ENCODE results near the gene TMEM72. TPM values are rescaled to one million over a fixed set of nuclear protein-coding genes. Genes with fewer than 3 reads are reported as not detected.

TMEM72 gene
- total and polyA plus RNA-seq, 3 donors from 2014 or later: 1.5 to 8.7 (median 3.0) TPM

DNA sequence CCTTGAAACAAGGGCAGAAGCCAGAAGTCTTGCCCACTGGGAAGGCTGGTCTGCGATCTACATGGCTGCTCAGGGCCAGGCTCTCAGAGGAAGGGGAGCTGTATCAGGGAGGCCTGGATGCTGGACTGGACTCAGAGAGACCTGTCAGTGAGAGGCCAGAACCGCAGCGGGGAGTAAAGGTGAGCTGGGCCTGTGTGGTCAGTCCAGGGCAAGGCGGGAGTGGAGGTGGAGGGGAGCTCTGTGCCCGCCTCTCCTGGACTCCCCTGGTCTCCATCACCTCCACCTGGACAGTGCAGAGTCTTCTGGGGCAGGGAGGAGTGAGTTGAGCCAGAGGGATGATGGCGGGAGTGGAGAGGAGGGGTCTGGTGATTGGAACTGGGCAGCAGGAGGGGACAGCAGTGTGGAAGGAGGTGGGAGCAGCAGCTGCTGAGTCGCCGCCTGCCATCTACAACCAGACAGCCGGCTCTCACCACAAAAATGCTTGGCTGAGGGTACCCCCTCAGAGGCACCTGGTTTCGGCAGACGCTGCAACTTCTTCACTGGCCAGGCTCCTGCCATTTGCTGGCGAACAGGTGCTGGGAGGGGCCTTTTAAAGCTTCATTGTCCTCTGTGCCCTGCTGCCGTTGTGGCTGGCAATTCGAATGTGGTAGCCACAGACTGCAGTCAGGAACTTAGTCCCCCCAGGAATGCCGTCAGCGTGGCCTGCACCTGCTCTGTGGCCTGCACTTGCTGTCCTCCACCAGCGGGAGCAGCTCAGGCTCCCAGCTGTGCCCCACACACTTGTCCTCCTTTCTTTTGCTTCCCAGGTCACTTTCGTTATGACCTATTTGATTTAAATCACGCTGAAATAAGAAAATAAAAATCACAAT, 52.0 kb downstream of the TMEM72 start:
- peaks cover 43% of the 10 kb centered on the region for H3K4me1 ChIP-seq
- DNase-seq: no peak
- WGBS, 2 donors: 84 to 88% methylated on average over 19 of the region's 19 CpGs
- no peaks in the 10 kb centered on the region for H3K27me3 ChIP-seq
- no peak for TF ChIP-seq POLR2A (IDR thresholded peaks at IDR 0.05)
- no peak overlapping the region for H3K4me3 ChIP-seq
- peak overlapping the region; percentile 66 to 81 for H3K27ac ChIP-seq
- H3K36me3 ChIP-seq (ENCODE audit: low read depth, missing control alignments): no peaks in the 10 kb centered on the region
- no peaks in the 10 kb centered on the region for H3K9me3 ChIP-seq
- intact Hi-C loops (cut with DNase I; ENCODE audit: low total_unique reads): no loop called here

DNA sequence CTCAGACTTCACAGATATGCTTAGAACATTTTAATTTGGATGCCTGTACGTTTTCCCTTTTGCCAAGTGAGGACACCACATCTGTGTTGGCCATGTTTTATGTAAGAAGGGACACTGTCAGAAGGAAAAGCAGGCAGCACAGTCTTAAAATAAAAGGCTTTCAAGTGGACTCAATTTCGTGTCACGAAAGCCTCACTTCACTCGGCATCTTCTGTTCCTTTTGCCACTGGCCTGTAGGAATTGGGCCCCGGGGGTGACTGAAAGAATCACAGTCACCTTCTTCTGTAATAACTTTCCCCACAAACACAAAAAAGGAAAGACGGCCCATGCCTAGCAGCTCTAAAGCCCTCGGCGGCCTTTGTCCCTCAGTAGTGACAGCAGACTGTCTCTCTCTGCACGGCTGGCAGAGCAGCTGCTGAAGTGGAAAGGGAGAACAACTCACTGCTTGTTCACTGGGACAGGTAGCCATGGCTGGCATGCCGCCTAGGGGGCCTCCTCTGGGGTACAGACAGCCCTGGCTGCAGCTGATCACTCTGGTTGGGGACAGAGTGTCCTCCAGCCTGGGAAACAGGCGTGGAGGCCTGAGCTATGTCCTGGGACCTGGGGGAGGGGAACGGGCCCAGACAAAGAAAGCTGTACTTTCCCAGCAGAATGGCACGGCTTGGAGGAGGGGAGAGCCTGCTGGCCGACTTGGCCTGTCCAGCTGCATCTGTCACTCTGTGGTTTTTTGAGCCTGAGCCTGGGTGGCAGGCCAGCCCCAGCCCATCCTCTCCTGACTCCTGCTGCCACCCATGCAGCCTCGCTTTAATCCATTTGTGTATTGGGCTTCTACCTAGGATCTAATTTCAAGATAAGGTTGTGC, 52.9 kb downstream of the TMEM72 start:
- TF ChIP-seq, protein P1, sequence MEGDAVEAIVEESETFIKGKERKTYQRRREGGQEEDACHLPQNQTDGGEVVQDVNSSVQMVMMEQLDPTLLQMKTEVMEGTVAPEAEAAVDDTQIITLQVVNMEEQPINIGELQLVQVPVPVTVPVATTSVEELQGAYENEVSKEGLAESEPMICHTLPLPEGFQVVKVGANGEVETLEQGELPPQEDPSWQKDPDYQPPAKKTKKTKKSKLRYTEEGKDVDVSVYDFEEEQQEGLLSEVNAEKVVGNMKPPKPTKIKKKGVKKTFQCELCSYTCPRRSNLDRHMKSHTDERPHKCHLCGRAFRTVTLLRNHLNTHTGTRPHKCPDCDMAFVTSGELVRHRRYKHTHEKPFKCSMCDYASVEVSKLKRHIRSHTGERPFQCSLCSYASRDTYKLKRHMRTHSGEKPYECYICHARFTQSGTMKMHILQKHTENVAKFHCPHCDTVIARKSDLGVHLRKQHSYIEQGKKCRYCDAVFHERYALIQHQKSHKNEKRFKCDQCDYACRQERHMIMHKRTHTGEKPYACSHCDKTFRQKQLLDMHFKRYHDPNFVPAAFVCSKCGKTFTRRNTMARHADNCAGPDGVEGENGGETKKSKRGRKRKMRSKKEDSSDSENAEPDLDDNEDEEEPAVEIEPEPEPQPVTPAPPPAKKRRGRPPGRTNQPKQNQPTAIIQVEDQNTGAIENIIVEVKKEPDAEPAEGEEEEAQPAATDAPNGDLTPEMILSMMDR (IDR thresholded peaks at IDR 0.05): no peak
- no peak for TF ChIP-seq POLR2A (IDR thresholded peaks at IDR 0.05)
- Histone ChIP-seq H3K4me3 (no peak overlapping the region), H3K27ac (peak overlapping the region; percentile 66 to 81), H3K36me3 (ENCODE audit: low read depth, missing control alignments) (no peaks in the 10 kb centered on the region), H3K27me3 (no peaks in the 10 kb centered on the region), H3K9me3 (no peaks in the 10 kb centered on the region), H3K4me1 (peaks cover 50% of the 10 kb centered on the region)
- peak; percentile 90 for DNase-seq
- WGBS, 2 donors: 59 to 79% methylated on average over 10 to 14 of the region's 15 CpGs
- intact Hi-C loops (cut with DNase I; ENCODE audit: low total_unique reads): no loop called here

DNA sequence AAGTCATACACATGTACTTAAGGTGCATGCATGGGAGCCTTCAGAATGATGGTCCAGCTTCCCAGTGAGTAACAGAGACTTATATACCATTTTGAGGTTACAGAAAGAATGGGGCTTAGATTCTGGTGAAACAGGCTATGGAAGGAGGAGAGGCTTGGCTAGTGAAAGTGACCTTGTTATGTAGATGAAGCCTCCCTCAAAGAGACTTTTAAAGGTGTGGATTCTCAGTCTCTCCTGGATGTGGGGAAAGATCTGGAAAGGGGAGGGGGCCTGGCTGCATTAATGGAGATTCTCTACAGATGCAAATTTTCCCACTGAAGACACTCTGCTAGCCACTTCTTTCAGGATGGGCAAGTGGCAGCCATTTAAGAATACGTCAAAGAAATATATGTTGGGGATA, 54.0 kb downstream of the TMEM72 start:
- Histone ChIP-seq H3K36me3 (ENCODE audit: low read depth, missing control alignments) (no peaks in the 10 kb centered on the region), H3K4me3 (no peak overlapping the region), H3K9me3 (no peaks in the 10 kb centered on the region), H3K27me3 (no peaks in the 10 kb centered on the region), H3K4me1 (peaks cover 50% of the 10 kb centered on the region), H3K27ac (peak overlapping the region in 1 of 2 donors; percentile 81)
- intact Hi-C loops (cut with DNase I; ENCODE audit: low total_unique reads): no loop called here
- TF ChIP-seq, protein P1 (IDR thresholded peaks at IDR 0.05): no peak
- no peak for TF ChIP-seq POLR2A (IDR thresholded peaks at IDR 0.05)
- 96 to 100% methylated on average over 1 of the region's 1 CpG for WGBS, 2 donors
- DNase-seq: no peak

DNA sequence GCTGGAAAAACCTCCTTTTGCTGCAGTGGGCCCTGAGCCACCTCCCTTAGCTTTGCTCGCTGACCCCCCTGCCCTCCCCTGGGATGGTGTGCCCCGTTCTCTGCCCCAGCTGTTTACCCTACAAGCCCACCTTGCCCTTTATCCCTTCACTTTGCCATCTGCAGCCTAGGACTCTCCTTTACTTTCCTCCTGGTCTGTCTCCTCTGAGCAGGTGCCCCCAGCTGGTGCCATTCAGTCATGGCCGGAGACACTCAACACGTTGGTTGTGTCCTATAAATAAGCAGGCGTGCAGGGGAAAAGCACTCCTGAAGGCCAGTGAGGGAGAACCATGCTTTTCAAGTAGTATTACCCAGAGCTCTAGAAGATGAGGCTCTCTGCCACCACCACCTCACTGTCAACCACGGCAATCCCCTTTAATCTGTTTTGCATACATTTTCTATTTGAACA, 54.5 kb downstream of the TMEM72 start:
- H3K27me3 ChIP-seq: no peaks in the 10 kb centered on the region
- no peaks in the 10 kb centered on the region for H3K9me3 ChIP-seq
- intact Hi-C loops (cut with DNase I; ENCODE audit: low total_unique reads): no loop called here
- H3K4me3 ChIP-seq: no peak overlapping the region
- peak overlapping the region in 1 of 2 donors; percentile 81 for H3K27ac ChIP-seq
- peaks cover 50% of the 10 kb centered on the region for H3K4me1 ChIP-seq
- H3K36me3 ChIP-seq (ENCODE audit: low read depth, missing control alignments): no peaks in the 10 kb centered on the region
- no peak for DNase-seq
- WGBS, 2 donors: 82 to 90% methylated on average over 6 of the region's 6 CpGs
- TF ChIP-seq, protein P1 (IDR thresholded peaks at IDR 0.05): no peak
- no peak for TF ChIP-seq POLR2A (IDR thresholded peaks at IDR 0.05)

Data from testis (tissue), 3 donors.